Activated CD8-positive, alpha-beta memory T cell treated with anti-CD3 and anti-CD28 coated beads, Interleukin-2, amount 50 U/mL, for 48 hours (primary cell): ENCODE measurements around the gene ERC1.
"Not testable (repeated sequence)": the region's sequence is repeated elsewhere in the genome, so short reads cannot be mapped to it uniquely, and the experiment has no call there.

ENCODE experiments used
- DNase-seq: peaks from one replicate; pipeline ENCODE4 v3.0.0-alpha.2; 2020

The ERC1 gene

DNA sequence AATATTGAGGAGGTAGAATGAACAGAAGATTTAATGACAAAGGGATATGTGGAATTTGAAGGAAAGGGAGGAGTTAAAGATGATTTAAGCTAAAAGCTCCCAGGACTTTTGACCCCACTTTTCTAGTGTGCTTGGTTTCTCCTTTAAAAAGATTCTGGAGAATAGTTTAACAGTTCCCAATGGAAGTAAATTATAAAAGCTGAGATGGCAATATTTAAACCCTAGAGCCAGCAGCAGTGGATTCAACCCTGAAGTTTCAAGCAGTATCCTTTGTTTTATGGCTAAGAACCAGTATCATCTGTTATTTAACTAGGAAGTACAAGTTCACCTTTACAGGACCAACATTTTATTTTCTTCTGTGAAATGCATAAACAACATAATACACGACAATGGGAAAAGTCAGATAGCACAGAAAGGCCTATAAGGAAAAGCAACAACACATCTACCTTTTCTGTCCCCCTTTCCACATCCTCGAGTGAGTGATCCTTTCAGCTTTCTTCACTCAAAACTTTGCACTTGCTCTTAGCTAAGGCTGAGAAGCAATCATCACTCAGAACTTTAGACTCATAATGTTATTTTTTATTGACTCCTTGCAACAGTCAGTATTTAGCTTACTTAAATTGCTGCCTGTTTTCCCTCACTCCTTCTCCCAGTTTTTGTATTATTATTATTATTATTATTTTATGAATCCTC, 338.9 kb downstream of the ERC1 start:
- DNase-seq: no peak

DNA sequence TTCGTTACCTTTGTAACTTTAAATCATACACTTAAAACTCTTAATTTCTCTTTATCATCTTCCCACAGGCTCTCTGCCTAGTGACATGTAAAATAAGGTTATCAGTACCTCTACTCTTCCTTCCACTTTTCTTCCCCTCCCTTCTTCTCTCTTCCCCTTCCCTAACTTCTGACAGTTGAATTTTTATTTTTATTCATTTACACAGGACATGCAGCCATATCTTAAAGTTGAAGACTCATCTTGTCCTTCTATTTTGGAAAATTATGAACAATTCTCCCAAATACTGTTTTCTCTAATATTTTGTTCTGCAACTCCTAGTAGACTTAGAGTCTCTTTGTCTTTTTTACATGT, 339.4 kb downstream of the ERC1 start:
- no peak for DNase-seq

DNA sequence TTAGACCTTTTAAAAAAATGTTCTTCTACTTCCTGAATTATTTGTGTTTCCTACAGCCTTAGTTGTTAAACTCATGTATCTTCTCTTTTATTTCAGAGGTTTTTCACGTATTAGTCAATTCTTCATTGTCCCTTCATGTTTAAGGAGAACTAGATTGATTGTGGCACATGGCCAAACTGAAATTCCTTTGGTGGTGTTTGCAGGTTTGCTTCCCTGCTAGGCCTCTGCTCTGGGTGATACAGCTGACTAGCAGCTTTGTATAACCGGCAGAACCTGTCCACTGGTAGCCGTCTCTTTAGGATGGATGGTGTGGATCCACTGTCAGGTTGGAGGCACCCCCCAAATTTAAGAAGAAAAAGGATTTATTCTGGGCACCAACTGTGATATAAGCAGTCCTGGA, 341.3 kb downstream of the ERC1 start:
- no peak for DNase-seq

DNA sequence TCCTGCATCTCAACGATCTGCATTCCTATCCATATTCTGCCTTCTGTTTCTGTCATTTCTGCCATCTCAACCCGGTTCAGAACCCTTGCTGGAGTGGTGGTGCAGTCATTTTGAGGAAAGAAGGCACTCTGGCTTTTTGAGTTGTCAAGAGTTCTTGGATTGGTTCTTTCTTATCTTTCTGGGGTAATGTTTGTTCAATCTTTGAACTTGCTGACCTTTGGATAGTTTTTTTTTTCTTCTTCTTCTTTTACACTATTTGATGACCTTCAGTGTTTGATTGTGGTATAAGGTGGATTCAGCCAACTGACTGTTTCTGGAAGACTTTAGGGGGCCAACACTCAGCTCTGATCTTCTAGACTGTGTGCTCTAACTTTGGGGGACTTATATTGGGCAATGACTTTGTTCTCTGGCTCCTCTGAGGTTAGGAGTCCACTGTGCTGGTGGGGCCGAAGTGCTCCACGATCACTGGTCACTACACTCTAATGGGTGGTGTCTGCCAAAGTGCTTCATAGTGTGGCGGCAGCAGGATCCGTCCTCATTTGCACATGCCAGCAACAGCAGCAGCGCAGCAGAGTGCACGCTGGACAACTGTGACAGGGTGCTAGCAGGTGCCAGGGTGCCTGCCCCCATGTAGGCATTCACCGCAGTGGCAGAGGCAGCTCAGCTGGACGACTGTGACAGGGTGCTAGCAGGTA, 347.6 kb downstream of the ERC1 start:
- DNase-seq: no peak

DNA sequence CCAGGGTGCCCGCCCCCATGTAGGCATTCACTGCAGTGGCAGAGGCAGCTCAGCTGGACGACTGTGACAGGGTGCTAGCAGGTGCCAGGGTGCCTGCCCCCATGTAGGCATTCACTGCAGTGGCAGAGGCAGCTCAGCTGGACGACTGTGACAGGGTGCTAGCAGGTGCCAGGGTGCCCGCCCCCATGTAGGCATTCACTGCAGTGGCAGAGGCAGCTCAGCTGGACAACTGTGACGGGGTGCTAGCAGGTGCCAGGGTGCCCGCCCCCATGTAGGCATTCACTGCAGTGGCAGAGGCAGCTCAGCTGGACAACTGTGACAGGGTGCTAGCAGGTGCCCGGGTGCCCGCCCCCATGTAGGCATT, 348.1 kb downstream of the ERC1 start:
- DNase-seq: not testable (repeated sequence)

DNA sequence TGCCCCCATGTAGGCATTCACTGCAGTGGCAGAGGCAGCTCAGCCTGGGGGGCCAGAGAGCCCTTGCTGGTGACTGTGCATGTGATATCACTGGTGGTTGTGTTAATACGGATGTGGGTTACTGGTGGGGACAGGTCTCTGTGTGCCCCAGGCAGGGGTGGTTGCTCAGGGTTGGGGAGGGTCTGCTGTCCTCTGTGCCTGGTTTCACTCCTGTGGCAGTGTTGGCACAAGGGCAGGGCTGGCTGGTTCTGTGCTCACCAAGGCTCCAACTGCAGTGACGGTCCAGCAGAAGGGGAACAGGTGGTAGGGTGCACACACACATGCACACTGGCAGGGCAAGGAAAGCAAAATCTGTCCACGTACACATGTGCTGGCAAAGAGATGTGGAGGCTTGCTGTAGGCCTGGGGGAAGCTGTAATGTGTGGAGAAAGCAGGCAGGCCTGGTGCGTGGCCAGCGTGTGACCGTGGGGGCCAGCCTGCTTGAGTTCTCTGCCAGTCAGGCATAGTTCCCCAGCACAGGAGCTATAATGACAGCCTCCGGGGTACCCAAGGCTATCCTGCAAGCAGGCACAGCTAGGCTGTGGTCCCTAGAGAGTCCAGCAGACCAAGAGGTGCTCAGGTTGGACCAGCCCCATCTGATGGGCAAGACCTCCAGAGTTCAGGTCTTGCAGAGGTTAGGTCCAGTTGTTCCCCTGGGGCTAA, 348.7 kb downstream of the ERC1 start:
- DNase-seq: no peak

DNA sequence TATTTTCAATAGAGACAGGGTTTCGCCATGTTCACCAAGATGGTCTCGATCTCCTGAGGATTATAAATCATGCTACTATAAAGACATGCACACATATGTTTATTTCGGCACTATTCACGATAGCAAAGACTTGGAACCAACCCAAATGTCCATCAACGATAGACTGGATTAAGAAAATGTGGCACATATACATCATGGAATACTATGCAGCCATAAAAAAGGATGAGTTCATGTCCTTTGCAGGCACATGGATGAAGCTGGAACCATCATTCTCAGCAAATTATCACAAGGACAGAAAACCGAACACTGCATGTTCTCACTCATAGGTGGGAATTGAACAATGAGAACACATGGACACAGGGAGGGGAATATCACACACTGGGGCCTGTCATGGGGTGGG, 350.2 kb downstream of the ERC1 start:
- not testable (repeated sequence) for DNase-seq

DNA sequence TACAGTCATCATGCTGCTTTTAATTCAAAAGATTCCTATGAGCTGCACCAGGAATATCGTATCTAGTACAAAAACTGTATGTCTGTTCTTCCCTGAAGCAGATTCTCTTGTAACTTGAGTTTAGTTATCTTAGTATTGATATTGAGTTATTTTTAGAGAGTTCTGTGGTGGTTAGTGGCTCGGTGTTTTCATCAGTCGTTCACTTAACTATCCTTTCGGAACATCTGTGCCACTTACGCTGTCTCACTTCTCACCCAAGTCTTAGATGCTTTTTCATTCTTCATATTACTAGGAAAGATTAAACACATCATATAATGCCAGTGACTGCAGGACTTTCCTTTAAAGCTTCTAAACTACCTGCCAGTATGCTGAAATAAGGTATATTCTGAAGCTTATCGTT, 352.4 kb downstream of the ERC1 start:
- DNase-seq: no peak

DNA sequence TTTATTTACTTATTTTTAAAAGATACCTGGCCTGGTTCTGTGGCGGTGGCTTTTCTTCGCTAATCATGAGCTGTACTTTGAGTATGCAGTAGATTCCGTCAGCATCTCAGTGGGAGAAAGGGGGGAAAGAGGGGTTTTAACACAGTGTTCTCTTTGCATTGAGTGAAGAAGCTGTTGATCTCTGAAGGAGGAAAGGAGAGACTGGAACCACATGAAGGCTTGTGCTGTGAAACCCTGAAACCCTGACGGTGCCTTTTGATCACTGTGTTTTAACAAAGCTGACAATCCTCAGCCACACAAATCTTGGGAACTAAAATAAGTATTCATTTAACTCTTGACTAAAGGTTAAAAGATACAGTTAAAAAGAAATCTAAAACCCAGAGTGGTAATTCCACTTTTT, 353.2 kb downstream of the ERC1 start:
- no peak for DNase-seq

DNA sequence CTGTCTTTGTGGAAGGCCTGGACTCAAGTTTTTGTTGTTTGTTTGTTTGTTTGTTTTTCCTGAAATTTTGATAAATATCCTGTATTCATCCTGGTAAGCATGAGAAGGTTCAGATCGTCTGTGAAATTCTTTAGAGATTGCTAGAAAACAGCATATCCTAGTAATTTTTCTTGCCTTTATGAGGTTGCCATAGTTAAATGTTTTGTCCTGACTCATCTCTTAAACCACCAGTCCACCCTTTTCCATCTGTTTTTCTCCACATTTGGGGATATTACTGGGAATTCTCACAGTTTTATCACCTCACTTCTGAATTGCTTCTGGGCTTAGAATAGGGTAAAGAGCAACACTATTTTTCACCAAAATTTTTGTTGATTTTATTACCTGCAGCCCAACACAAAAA, 355.1 kb downstream of the ERC1 start:
- no peak for DNase-seq

DNA sequence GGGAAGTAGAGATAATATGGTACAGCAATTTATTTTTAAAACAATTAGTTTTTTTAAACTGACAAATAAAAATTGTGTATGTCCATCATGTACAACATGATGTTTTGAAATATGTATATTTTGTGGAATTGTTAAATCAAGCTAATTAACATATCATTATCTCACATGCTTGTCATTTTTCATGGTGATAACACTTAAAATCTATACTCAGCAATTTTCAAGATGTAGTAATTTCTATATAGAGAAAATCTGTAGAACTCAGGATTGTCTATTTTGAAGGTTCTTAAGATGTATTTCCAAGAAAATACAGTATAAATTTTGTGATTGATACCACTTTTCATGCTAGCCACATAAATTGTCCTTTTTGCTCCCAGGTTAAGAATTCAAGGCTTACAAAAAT, 356.3 kb downstream of the ERC1 start:
- DNase-seq: no peak

DNA sequence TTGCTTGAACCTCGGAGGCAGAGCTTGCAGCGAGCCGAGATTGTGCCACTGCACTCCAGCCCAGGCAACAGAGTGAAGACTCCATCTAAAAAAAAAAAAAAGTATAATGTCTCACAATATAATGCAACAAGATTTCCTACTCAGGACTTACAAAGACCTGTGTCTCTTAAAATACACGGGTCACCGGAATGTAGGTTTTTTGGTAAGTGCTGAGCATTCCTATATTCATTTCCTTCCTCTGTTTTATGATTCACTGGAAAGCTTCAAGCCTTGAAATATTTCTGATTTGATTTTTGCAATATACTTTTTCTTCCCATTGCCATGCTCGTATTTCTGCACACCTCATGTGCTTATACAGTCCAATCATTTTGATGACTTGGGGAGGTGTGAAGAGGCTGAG, 357.6 kb downstream of the ERC1 start:
- DNase-seq: no peak

DNA sequence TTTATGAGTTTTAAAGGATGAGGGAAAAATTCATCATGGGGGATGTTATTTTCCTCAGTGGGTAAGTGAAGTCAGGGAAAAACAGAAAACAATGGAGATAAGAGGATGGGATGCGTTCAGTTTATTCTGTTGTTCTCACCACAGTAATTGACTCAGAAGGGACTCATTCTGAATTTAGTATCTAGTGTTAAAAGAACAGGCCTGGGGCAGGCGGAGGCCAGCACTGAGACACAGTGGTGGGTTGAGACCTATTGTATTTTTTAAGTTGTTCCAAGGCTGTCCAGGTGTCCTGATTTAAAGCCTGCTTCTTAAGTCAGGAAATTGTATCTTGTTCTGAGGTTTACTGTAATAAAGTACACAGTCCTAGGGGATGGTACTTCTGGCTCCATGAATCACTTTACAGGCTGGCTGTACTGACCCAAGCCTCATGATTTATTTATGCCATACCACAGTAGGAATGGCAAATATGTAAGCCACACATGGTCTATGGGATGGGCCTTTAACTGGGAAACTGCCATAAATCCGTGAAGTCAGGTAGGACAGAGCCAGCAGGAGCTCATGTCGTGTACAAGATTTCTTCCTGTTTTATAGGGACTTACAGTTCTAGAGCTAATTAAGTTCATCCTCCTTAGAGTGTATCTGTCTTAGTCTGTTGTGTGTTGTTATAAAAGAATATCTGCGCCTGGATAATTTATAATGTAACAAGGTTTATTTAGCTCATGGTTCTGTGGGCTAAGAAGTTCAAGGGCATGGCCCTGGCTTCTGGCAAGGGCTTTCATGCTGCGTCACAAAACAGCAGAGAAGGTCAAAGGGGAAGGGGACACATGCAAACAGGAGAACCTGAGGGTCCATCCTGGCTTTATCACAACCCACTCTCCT, 359.3 kb downstream of the ERC1 start:
- DNase-seq: no peak

DNA sequence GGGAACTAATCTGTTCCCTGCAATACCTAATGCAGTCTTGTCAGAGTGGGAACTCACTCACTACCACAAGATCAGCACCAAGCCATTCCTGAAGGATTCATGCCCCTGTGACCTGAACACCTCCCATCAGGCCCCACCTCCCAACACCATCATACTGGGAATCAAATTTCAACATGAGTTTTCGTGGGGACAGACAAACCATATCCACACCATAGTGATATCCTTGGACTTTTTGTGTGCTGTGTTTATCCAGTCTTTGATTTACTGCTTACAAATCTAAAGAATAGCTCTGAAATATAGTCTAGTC, 359.9 kb downstream of the ERC1 start:
- DNase-seq: no peak

DNA sequence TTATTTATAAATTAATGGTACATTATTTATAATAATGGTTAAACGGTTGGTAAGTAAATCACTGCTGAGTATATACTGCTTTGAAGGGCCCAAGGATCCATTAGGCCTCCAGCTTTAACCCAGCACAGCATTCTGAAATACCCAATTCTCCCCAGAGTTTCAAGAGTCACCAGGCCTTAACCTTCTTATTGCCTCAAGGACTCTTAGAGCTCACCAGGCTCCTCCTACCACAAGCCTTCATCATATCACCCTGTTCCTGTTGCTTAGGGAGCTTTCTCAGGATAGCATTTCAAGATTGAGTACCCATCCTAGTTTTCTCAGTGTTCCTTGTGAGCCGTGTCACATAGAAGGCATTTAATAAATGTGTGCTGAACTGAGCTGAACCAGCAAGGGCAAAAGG, 360.9 kb downstream of the ERC1 start:
- no peak for DNase-seq

DNA sequence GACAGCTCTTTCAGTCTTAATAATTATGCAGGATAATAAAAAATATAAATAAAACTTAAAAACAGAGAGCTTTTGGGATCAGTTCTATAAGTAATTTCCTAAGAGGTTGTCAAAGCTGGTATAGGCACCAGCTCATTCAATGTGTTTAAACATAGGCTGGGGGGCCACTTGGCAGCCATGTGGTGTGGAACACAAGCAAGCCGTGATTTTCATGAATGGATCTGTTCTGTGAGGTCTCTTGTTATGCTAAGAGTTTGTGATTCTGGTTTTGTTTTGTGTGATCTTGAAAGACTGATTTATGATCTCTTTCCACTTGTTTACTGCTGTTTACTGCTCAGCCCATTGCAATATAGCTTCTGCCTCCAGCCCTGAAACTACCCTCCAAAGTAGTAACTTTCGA, 362.4 kb downstream of the ERC1 start:
- no peak for DNase-seq

DNA sequence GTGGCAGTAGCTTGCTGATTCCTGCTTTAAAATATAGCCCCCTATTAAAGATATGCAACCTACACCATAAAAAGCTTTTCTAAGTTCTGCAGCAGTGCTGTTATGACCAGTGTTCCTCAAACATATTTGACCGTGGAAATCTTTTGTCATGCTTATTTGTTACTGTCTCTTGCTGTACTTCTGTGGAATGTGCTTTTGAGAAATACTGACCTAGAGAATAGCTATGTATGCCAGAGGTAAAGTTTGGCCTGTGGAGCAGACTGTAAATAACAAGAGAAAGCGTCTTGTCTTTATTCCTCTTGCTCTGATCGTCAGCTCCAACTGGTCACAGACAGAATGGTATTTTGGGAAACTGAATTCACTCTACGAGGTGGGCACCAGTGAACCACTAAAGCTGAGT, 364.4 kb downstream of the ERC1 start:
- DNase-seq: no peak

DNA sequence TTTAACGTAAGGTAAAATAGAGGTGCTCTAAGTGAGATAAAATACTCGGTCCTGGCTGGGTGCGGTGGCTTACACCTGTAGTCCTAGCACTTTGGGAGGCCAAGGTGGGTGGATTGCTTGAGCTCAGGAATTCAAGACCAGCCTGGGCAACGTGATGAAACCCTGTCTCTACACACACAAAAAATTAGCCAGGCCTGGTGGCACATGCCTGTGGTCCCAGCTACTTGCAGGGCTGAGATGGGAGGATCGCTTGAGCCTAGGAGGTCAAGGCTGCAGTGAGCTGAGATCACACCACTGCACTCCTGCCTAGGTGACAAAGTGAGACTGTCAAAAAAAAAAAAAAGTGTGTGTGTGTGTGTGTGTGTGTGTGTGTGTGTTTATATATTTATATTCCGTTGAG, 364.8 kb downstream of the ERC1 start:
- not testable (repeated sequence) for DNase-seq

DNA sequence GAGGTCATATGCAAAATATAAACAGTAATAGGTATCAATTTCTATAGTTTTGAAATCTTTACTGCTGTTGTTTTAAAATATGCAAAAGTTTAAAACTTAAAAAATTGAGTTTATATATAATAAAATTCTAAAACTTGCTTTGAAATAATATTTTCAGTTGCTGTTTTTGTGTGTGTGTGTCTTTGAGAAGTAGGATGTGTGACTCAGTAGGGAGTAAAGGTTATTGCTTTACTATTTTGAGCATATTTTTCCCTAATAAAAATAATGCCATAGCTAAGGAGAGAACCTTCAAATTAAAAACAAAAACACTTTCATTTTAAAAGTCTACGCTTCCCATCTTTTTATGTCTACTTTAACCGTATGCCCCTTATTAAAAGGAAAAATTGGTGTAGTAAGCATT, 365.3 kb downstream of the ERC1 start:
- no peak for DNase-seq

DNA sequence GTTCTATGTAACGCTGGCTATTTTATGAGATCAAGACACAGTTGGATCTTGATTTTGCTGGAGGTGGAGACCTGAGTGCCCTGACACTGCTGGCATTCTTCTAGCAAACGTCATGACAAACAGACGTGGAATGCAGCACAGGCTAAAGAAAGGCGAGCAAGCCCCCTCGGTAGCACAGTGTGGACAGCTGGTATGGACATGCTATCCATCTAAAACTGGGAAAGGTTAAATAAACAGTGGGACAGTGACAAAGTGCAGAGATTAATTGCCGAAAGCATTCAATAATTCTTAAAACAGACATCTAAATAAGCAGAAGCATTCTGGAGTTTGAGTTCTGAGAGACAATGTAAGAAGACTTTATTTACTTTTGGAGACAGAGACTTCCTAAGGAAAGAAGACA, 366.1 kb downstream of the ERC1 start:
- DNase-seq: no peak

DNA sequence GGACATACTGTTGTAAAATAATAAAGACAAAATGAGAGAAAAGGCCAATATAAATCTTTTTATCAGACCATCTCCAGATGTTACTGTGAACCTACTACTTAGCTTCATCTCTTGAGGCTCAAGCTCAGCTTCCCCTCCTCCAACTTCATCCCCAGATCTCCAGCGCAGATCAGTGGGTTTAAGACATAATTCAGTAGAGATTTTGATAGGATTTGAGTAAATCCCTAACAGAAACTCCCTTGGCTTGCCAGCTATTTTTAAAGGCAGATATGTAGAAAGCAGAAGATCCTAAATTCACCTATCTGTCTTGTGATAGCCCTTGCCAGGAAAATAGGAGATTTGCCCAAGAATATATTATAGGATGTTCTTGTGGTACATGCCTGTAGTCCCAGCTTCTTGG, 366.7 kb downstream of the ERC1 start:
- no peak for DNase-seq

DNA sequence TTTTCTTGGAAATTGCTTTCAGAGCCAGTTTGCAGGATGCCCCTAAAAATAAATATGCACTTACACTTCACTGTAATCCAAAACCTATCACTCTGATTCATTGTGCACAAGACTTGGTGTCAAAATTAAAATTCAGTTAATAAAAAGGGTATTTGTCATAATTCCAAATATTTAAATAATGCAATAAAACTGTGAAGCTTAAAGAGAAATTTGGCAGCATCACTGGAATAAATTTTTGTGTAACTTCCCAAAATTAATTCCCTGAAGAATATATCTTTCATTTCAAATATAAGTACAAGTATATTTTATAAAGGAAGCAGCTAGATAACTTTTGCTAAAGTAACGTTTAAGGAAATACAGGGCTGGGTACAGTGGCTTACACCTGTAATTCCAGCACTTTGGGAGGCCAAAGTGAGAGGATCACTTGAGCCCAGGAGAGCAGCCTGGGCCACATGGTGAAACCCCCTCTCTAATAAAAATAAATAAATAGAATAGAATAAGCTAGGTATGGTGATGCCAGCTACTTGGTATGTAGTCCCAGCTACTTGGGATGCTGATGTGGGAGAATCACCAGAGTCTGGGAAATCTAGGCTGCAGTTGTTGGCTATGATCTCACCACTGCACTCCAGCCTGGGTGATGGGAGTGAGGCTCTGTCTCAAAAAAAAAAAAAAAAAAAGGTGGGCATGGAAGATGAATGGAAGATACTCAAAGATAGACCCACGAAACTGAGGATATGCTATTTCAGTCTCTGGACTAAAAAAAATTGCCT, 369.6 kb downstream of the ERC1 start:
- no peak for DNase-seq

DNA sequence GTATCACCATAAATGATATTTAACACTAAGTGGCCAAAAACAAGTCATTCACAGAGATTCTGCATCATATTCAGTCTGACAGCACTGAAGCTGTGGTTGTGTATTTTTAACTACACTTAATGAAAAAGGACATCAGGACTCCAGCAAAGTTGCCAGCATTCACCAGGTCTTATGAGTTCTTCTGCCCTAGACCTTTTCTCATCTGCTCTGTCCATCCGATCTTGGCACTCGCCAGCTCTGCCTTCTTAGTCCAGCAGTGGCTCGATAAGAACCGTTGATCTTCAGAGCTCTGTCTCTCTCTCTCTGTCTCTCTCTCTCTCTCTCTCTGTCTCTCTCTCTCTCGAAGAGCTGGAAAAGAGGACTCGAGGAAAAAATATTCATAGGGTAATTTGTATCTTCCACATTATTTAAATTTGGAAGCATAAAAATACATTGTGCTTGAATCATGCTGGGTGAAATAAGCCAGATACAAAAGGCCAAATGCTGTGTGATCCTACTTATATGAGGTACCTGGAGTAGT, 371.2 kb downstream of the ERC1 start:
- DNase-seq: no peak
